SK-N-MC (cell line): ENCODE measurements around the gene RBP2.

Experiments used
- EZH2 ChIP-seq: fragments of 200-600 bp; sonication (generic); IDR thresholded peaks from one replicate; pipeline ENCODE4 v1.6.1; 2017; ENCODE audit warnings: antibody characterized with exemption
- POLR2AphosphoS5 ChIP-seq: IDR thresholded peaks from 2 replicates; pipeline ENCODE4 v1.6.1; 2012; ENCODE audit warnings: mild to moderate bottlenecking, low read depth, low read length, borderline replicate concordance

DNA sequence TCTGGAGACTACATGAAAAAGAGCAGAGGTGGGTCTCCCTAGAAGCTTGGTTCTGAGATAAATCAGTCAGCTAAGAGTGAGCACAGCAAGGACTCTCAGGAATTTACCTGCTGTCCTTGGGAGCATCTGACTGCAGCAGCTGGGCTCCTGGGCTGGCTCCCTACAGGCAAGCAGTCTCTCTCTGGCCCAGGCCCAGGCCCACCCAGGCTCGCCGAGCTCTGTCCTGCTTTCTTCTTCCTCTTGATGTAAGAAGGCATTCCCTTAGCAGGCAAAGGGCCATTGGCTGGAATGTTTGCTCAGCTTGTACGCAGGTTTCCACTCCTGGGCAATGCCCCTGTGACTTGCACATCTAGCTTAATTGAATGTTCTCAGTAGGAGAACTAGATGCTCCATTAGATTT is 4.3 kb upstream of the RBP2 start:
- TF ChIP-seq EZH2 = no peak
- no peak for TF ChIP-seq POLR2AphosphoS5
